GM23338 (cell line): Measurements from ENCODE around the gene SYNE2. TPM values are rescaled to one million over a fixed set of nuclear protein-coding genes. Genes with fewer than 3 reads are reported as not detected.

Source experiments
- ATAC-seq: fragments of 200-7000 bp; cut with Tn5 transposase; 3 replicates; pipeline ENCODE4 v1.9.1; 2020
- DNase-seq: peaks from one replicate; pipeline ENCODE4 v3.0.0-alpha.2; 2015; ENCODE audit warnings: low spot score
- H2AFZ ChIP-seq: fragments of 200-600 bp; sonication (generic); 2 replicates; pipeline ENCODE4 v1.8.0; 2016; ENCODE audit warnings: antibody characterized with exemption, mild to moderate bottlenecking, moderate library complexity
- H3F3A ChIP-seq: fragments of 200-600 bp; sonication (generic); replicated peaks from 2 replicates; pipeline ENCODE4 v1.8.0; 2017; ENCODE audit warnings: antibody characterized with exemption, mixed run types, low read depth
- H3K27ac ChIP-seq: fragments of 200-600 bp; sonication (generic); 2 replicates; pipeline ENCODE4 v1.6.1; 2016; ENCODE audit warnings: low read depth
- H3K27me3 ChIP-seq: fragments of 200-600 bp; sonication (generic); 2 replicates; pipeline ENCODE4 v1.8.0; 2016; ENCODE audit warnings: mild to moderate bottlenecking, mixed run types, moderate library complexity; ENCODE audit not compliant: insufficient read depth
- H3K36me3 ChIP-seq: fragments of 200-600 bp; sonication (generic); 2 replicates; pipeline ENCODE4 v1.8.0; 2016; ENCODE audit warnings: mild to moderate bottlenecking; ENCODE audit not compliant: insufficient read depth
- H3K4me1 ChIP-seq: fragments of 200-600 bp; sonication (generic); 2 replicates; pipeline ENCODE4 v1.8.0; 2016; ENCODE audit warnings: mild to moderate bottlenecking, moderate library complexity; ENCODE audit not compliant: insufficient read depth
- H3K4me2 ChIP-seq: fragments of 200-600 bp; sonication (generic); 2 replicates; pipeline ENCODE4 v1.7.1; 2017; ENCODE audit warnings: mixed run types
- H3K4me3 ChIP-seq: fragments of 200-600 bp; sonication (generic); 2 replicates; pipeline ENCODE4 v1.6.1; 2016; ENCODE audit warnings: mixed run types
- H3K79me2 ChIP-seq: fragments of 200-600 bp; sonication (generic); replicated peaks from 2 replicates; pipeline ENCODE4 v1.8.0; 2017; ENCODE audit warnings: mild to moderate bottlenecking; ENCODE audit not compliant: insufficient read depth
- H3K9me2 ChIP-seq: fragments of 200-600 bp; sonication (generic); 2 replicates; pipeline ENCODE4 v1.8.0; 2017; ENCODE audit not compliant: insufficient read depth
- H4K20me1 ChIP-seq: fragments of 200-600 bp; sonication (generic); replicated peaks from 2 replicates; pipeline ENCODE4 v1.8.0; 2017; ENCODE audit warnings: mild to moderate bottlenecking; ENCODE audit not compliant: insufficient read depth
- H3K27ac Mint-ChIP-seq: 2 replicates; pipeline ENCODE4 v1.8.0; 2020; ENCODE audit warnings: inconsistent platforms, mild to moderate bottlenecking, moderate library complexity, mixed read lengths
- H3K27me3 Mint-ChIP-seq: 3 replicates; pipeline ENCODE4 v1.8.0; 2022; ENCODE audit warnings: low read depth, mild to moderate bottlenecking, moderate library complexity, mixed read lengths, inconsistent platforms; ENCODE audit not compliant: insufficient read depth, poor library complexity
- H3K36me3 Mint-ChIP-seq: 3 replicates; pipeline ENCODE4 v1.8.0; 2021; ENCODE audit warnings: low read depth, mild to moderate bottlenecking, inconsistent platforms, moderate library complexity, mixed read lengths
- H3K4me1 Mint-ChIP-seq: 3 replicates; pipeline ENCODE4 v1.8.0; 2020; ENCODE audit warnings: mild to moderate bottlenecking, inconsistent platforms, mixed read lengths
- H3K4me3 Mint-ChIP-seq: 3 replicates; pipeline ENCODE4 v1.8.0; 2021; ENCODE audit warnings: moderate library complexity, mild to moderate bottlenecking, inconsistent platforms, mixed read lengths
- H3K9me3 Mint-ChIP-seq: 3 replicates; pipeline ENCODE4 v1.8.0; 2020; ENCODE audit warnings: moderate library complexity, mild to moderate bottlenecking, inconsistent platforms, mixed read lengths
- CTCF ChIP-seq, 2 experiments: fragments of 200-600 bp in 1 of 2; sonication (generic) in 1 of 2; conservative IDR thresholded peaks; 2 replicates each; pipeline versions ENCODE4 v1.5.1 to v1.6.1; 2016 to 2017; ENCODE audit warnings: antibody characterized with exemption in 2 of 2, low read depth in 2 of 2, mild to moderate bottlenecking in 2 of 2, moderate library complexity in 1 of 2
- ETS1 ChIP-seq: IDR thresholded peaks from 2 replicates; pipeline ENCODE4 v1.6.1; 2016; ENCODE audit warnings: antibody characterized with exemption
- POLR2AphosphoS5 ChIP-seq: IDR thresholded peaks from 2 replicates; pipeline ENCODE4 v1.6.1; 2016; ENCODE audit warnings: antibody characterized with exemption, low read depth
- REST ChIP-seq: IDR thresholded peaks from one replicate; pipeline ENCODE4 v1.6.1; 2018; ENCODE audit warnings: antibody characterized with exemption; ENCODE audit not compliant: unreplicated experiment
- polyA plus RNA-seq: library from polyadenylated mRNA; unstranded; fragments of >200 nt; fragmentation: Nextera tagmentation; extraction: Ambion mirVana; gene quantifications from 2 replicates; pipeline ENCODE4 v1.2.1, GENCODE V29; 2016
- total RNA-seq: library from RNA; depleted of rRNA; stranded (reverse); fragments of >200 nt; shearing (Covaris generic); gene quantifications from 2 replicates; pipeline ENCODE4 v1.2.3, GENCODE V29; 2014

The SYNE2 gene
- total and polyA plus RNA-seq, 2 experiments from 2014 or later: 34.3 to 86.5 TPM

GRCh38 chr14:63974176-63974575, 121.4 kb downstream of the SYNE2 start:
- no peaks in the 10 kb centered on the region for H3K27me3 Mint-ChIP-seq
- no peaks in the 10 kb centered on the region for H3K27me3 ChIP-seq

More at GRCh38 chr14:63974176-63974575, 121.4 kb downstream of the SYNE2 start:
- H4K20me1 ChIP-seq: no peaks in the 10 kb centered on the region
- Mint-ChIP-seq H3K36me3 (peaks cover 17% of the 10 kb centered on the region; the same call in 2 of the 3 replicates), H3K27ac (no peak overlapping the region), H3K4me3 (no peak overlapping the region), H3K4me1 (no peaks in the 10 kb centered on the region), H3K9me3 (no peaks in the 10 kb centered on the region)
- H3K4me3 ChIP-seq: no peak overlapping the region
- H3K27ac ChIP-seq: no peak overlapping the region
- H3K4me2 ChIP-seq: no peak overlapping the region
- H3F3A ChIP-seq: no peaks in the 10 kb centered on the region
- H3K36me3 ChIP-seq: no peaks in the 10 kb centered on the region; the same call in 1 of the 2 replicates
- ATAC-seq (no peak), DNase-seq (no peak)
- no peaks in the 10 kb centered on the region for H3K4me1 ChIP-seq
- H3K79me2 ChIP-seq: no peaks in the 10 kb centered on the region
- H2AFZ ChIP-seq: no peak overlapping the region
- no peaks in the 10 kb centered on the region for H3K9me2 ChIP-seq
- TF ChIP-seq ETS1 (no peak), CTCF (conservative IDR thresholded peaks at IDR 0.05; ENCODE audit: low read depth in 2 of 2) (no peak), REST (no peak), POLR2AphosphoS5 (no peak)
